Heart right ventricle (tissue), 16 donors: Measurements from ENCODE around the gene NDUFS6. TPM values are rescaled to one million over a fixed set of nuclear protein-coding genes. Genes with fewer than 3 reads are reported as not detected.
"Not testable (repeated sequence)": the region's sequence is repeated elsewhere in the genome, so short reads cannot be mapped to it uniquely, and the experiment has no call there.

Source experiments
- ATAC-seq, 8 donors: fragments of 200-7000 bp; cut with Tn5 transposase; one replicate each; pipeline ENCODE4 v1.9.1; 2020; ENCODE audit warnings: mild to moderate bottlenecking in 8 of 8, moderate library complexity in 8 of 8, moderate number of reproducible peaks in 1 of 8
- DNase-seq, 2 donors: peaks; one replicate each; pipeline ENCODE4 v3.0.0-alpha.2; 2020
- H3K27ac ChIP-seq, 10 donors: fragments of 200-600 bp; sonication (generic) in 2 of 10; one replicate each; pipeline versions ENCODE4 v1.5.0 to v1.8.0; 2020 to 2022; ENCODE audit warnings: mild to moderate bottlenecking in 3 of 10
- H3K27me3 ChIP-seq, 7 donors: fragments of 200-600 bp; one replicate each; pipeline ENCODE4 v1.8.0; 2021 to 2022; ENCODE audit warnings: mild to moderate bottlenecking in 2 of 7
- H3K36me3 ChIP-seq, 9 donors: fragments of 200-600 bp; sonication (generic) in 1 of 9; one replicate each; pipeline versions ENCODE4 v1.5.0 to v1.8.0; 2020 to 2022; ENCODE audit warnings: mild to moderate bottlenecking in 2 of 9
- H3K4me1 ChIP-seq, 9 donors: fragments of 200-600 bp; sonication (generic) in 1 of 9; one replicate each; pipeline versions ENCODE4 v1.5.0 to v1.8.0; 2020 to 2022; ENCODE audit warnings: mild to moderate bottlenecking in 4 of 9
- H3K4me3 ChIP-seq, 10 donors: fragments of 200-600 bp; sonication (generic) in 2 of 10; one replicate each; pipeline versions ENCODE4 v1.5.0 to v1.8.0; 2020 to 2022; ENCODE audit warnings: mild to moderate bottlenecking in 7 of 10, moderate library complexity in 2 of 10
- H3K9me3 ChIP-seq, 11 donors: fragments of 200-600 bp in 10 of 11; sonication (generic) in 2 of 11; one replicate each; pipeline versions ENCODE4 v1.5.0 to v1.8.0; 2013 to 2022; ENCODE audit warnings: mild to moderate bottlenecking in 2 of 11, control low read depth in 1 of 11, moderate library complexity in 1 of 11
- CTCF ChIP-seq, 9 donors: fragments of 200-600 bp; sonication (generic) in 2 of 9; IDR thresholded peaks; one replicate each; pipeline versions ENCODE4 v1.5.0 to v1.8.0; 2021 to 2022; ENCODE audit warnings: antibody characterized with exemption in 9 of 9, mild to moderate bottlenecking in 5 of 9, moderate library complexity in 1 of 9
- WGBS, 2 donors: extraction: QIAGEN DNeasy Blood & Tissue Kit; methylation state at CpG; one replicate each; pipeline ENCODE4 v1.1.7; 2013; ENCODE audit warnings: inconsistent platforms in 1 of 2; 5-methylcytosine and 5-hydroxymethylcytosine counted together
- intact Hi-C, 10 donors: fragments of 100-400 bp; cut with DNase I; formaldehyde crosslinking; loops; one replicate each; pipeline versions ENCODE4 v1.11.1 to v1.14.2; 2022
- polyA plus RNA-seq, 2 donors: library from polyadenylated mRNA; stranded (reverse); fragments of 200-250 nt; gene quantifications; one replicate each; pipeline ENCODE4 v1.2.3, GENCODE V29; 2013
- total RNA-seq, 10 donors: library from RNA; stranded (reverse); fragmentation: NEBNext Ultra II Directional in 3 of 10; extraction: Animal tissue kit (Norgen Biotek cat#: 25700) in 3 of 10; gene quantifications; one replicate each; pipeline versions ENCODE4 v1.2.1 to v1.2.4, GENCODE V29; 2021 to 2023
- donor health status: Arrhythmogenic right ventricular cardiomyopathy.
- donor health status: ischemic (EF 13 %, LVEDD 7.1; RV severe dilation, severe dysfunction).
- donor health status: healthy with polysubstance abuse.
- donor health status: DM: no; HTN: yes; CAD: no.
- donor health status: DM: no; HTN: no; CAD: no.
- donor health status: ischemic (EF 25% LVEDD 6.9; RV normal size, moderate dysfunction).
- donor health status: ischemic (EF 25% LVEDD 5.7; RV mildly dilated, moderate dysfunction).
- donor health status: healthy.
- donor health status: DM: yes; HTN: yes; CAD: no.
- donor health status: Ischemic cardiomyopathy.
- donor health status: ischemic (EF 35%, LVEDD 5.7; RV mildly dilated, moderate dysfunction).
- donor health status: nonischemic (EF 11% LVEDD 7.7; RV severe dilation, severe dysfunction).
- donor health status: DM: yes; HTN: yes; CAD: no.
- donor health status: PGD.
- donor health status: ischemic (EF 29% LVEDD 5.4; RV normal size, mild dysfunction).
- donor health status: nonischemic (EF 23%, LVEDD 6.1; RV moderate dilation, normal function).

NDUFS6 gene
- total and polyA plus RNA-seq, 12 donors: 60.2 to 198 (median 87.9) TPM

DNA sequence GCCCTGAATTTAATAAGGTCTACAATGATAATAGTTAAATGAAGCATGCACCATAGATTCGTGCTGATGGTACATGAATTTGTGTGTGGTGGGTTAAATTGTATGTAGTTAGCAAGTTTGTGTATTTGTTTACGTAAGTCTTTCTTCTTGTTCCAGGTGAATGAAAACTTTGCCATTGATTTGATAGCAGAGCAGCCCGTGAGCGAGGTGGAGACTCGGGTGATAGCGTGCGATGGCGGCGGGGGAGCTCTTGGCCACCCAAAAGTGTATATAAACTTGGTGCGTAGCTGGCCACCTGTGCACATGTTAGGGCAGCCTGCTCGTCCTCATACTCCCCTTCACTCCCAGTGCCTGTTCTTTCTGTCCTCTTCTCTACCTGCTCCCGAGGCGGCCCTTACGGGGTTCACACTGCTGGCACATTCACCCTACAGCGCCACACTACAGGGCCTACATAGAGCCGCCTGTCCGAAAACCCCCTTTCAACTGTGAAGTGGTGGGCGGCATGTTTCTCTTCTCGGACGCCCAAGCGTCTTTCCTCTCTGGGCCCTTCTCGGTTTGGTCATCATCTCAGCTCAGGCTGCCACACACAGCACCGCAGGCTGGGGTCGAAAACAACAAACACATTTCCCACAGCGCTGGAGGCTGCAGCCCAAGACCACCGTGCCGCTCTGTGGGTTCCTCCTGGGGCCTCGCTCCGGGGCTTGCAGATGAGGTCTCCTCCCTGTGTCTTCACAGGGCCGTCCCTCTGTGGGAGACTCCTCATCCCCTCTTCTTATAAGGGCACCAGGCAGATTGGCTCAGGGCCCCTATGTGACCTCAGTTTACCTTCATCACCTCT is 13.2 kb downstream of the NDUFS6 start:
- no peak overlapping the region for H3K27ac ChIP-seq
- no peak for DNase-seq
- H3K4me3 ChIP-seq: no peak overlapping the region
- H3K27me3 ChIP-seq: no peaks in the 10 kb centered on the region
- intact Hi-C loops: no loop called here
- H3K9me3 ChIP-seq: peaks cover 0 to 6% (median 0%) of the 10 kb centered on the region in 11 donors
- no peak for TF ChIP-seq CTCF (IDR thresholded peaks at IDR 0.05)
- ATAC-seq: no peak
- 95% methylated on average over 30 of the region's 30 CpGs for WGBS, 2 donors
- peaks cover 0 to 14% (median 0%) of the 10 kb centered on the region in 9 donors for H3K4me1 ChIP-seq
- peaks cover 0 to 100% (median 46%) of the 10 kb centered on the region in 9 donors for H3K36me3 ChIP-seq

- no peaks in the 10 kb centered on the region for H3K27me3 ChIP-seq
- no peak for TF ChIP-seq CTCF (IDR thresholded peaks at IDR 0.05)
- intact Hi-C loops: no loop called here
- no peak overlapping the region for H3K4me3 ChIP-seq
- ATAC-seq (peak in 1 of 8 donors; percentile 32), DNase-seq (no peak)
- 95 to 96% methylated on average over 18 of the region's 18 CpGs for WGBS, 2 donors
- peaks cover 0 to 9% (median 0%) of the 10 kb centered on the region in 9 donors for H3K4me1 ChIP-seq
- peaks cover under 1 to 100% (median 47%) of the 10 kb centered on the region in 9 donors for H3K36me3 ChIP-seq
- H3K9me3 ChIP-seq: peaks cover 0 to 6% (median 0%) of the 10 kb centered on the region in 11 donors
- H3K27ac ChIP-seq: no peak overlapping the region
Observed at GRCh38 chr5:1815071-1815786, 14.0 kb downstream of the NDUFS6 start.

- intact Hi-C loops: no loop called here
- peaks cover 5 to 100% (median 52%) of the 10 kb centered on the region in 9 donors for H3K36me3 ChIP-seq
- H3K27me3 ChIP-seq: no peaks in the 10 kb centered on the region
- peaks cover 0 to 6% (median 0%) of the 10 kb centered on the region in 11 donors for H3K9me3 ChIP-seq
- H3K4me1 ChIP-seq: peaks cover 0 to 3% (median 0%) of the 10 kb centered on the region in 9 donors
- no peak for DNase-seq
- no peak for TF ChIP-seq CTCF (IDR thresholded peaks at IDR 0.05)
- 88 to 91% methylated on average over 17 of the region's 17 CpGs for WGBS, 2 donors
- no peak for ATAC-seq
- no peak overlapping the region for H3K4me3 ChIP-seq
- no peak overlapping the region for H3K27ac ChIP-seq
Observed at GRCh38 chr5:1815881-1816292, 14.7 kb downstream of the NDUFS6 start.

DNA sequence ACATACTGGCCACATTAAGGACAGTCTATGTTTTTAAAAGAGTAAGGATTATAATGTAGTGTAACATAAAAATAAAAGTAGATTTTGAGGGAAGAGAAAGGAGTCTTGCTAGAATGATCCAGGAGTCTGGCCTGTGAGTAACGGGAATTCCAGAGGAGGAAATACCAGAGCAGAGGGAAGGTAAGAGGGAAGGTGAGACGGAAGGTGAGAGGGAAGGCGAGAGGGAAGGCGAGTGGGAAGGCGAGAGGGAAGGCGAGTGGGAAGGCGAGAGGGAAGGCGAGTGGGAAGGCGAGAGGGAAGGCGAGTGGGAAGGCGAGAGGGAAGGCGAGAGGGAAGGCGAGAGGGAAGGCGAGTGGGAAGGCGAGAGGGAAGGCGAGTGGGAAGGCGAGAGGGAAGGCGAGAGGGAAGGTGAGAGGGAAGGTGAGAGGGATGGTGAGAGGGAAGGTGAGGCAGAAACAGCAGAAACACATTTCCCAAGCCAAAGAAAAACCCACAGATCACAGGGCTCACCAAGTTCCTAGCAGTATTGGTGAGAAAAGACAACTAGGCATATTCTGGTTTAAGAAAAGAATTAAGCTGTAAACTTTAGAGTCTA is 15.4 kb downstream of the NDUFS6 start:
- H3K9me3 ChIP-seq, DNase-seq, H3K4me1 ChIP-seq, H3K4me3 ChIP-seq, intact Hi-C loops, H3K27me3 ChIP-seq, ATAC-seq, H3K27ac ChIP-seq: not testable (repeated sequence)
- peaks cover 5 to 100% (median 58%) of the 10 kb centered on the region in 9 donors for H3K36me3 ChIP-seq
- WGBS, 2 donors: 96 to 98% methylated on average over 14 to 18 of the region's 18 CpGs
